ENCODE data around the gene STX12.

The STX12 gene

DNA sequence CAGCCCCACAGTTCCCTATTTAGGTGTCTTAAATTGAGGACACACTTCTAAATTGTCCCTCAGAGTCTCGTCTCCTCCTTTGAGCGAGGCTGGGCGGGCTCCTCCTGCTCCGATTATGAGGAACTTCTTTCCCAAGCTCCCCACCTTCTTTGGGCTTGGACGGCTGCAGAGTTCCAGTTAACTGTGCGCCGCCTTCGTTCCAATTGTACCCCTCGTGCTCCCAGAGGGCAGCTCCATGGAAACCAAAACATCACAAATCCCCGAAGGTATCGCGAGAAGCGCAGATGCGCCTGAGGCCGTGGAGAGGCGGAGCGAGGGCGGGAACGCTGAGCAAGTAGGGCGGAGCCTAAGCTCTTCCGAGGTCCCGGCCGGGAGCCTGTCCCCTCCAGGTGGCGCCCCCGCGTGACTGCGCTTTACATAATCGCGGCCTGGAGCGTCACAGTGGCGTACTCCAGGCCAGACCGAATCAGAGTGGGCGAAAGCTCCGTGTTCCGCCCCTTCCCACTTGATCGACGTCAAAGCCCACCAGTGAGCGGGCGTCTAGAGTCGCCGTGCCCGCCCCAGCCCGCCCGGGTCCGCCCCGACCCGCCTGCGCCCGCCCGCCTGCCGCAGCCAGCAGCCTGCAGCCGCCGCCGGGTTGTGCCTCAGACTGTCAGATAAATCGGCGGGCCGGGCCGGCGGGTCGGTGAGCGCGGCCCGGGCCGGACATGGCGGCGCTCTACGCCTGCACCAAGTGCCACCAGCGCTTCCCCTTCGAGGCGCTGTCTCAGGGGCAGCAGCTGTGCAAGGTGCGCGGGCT lies 47.4 kb upstream of the STX12 start, which contains the start of gene FAM76A (continued):
- TF ChIP-seq, protein P1, sequence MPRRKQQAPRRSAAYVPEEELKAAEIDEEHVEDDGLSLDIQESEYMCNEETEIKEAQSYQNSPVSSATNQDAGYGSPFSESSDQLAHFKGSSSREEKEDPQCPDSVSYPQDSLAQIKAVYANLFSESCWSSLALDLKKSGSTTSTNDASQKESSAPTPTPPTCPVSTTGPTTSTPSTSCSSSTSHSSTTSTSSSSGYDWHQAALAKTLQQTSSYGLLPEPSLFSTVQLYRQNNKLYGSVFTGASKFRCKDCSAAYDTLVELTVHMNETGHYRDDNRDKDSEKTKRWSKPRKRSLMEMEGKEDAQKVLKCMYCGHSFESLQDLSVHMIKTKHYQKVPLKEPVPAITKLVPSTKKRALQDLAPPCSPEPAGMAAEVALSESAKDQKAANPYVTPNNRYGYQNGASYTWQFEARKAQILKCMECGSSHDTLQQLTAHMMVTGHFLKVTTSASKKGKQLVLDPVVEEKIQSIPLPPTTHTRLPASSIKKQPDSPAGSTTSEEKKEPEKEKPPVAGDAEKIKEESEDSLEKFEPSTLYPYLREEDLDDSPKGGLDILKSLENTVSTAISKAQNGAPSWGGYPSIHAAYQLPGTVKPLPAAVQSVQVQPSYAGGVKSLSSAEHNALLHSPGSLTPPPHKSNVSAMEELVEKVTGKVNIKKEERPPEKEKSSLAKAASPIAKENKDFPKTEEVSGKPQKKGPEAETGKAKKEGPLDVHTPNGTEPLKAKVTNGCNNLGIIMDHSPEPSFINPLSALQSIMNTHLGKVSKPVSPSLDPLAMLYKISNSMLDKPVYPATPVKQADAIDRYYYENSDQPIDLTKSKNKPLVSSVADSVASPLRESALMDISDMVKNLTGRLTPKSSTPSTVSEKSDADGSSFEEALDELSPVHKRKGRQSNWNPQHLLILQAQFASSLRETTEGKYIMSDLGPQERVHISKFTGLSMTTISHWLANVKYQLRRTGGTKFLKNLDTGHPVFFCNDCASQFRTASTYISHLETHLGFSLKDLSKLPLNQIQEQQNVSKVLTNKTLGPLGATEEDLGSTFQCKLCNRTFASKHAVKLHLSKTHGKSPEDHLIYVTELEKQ (tag by site-specific recombination; IDR thresholded peaks at IDR 0.05; ENCODE audit: borderline replicate concordance), result no peak
- TF ChIP-seq ZEB2 (tag by site-specific recombination; IDR thresholded peaks at IDR 0.05) (peak; percentile 46), TRIM28 (IDR thresholded peaks at IDR 0.05; ENCODE audit: borderline replicate concordance, low read length) (no peak), ZNF501 (tag by site-specific recombination; IDR thresholded peaks at IDR 0.05) (peak; percentile 45; the same call in 1 of the 2 replicates), ZNF549 (tag by site-specific recombination; IDR thresholded peaks at IDR 0.05) (peak; percentile 99), EGR2 (tag by site-specific recombination; IDR thresholded peaks at IDR 0.05; ENCODE audit: low read depth) (0 out of 2 replicates have a peak, but pooled peaks have one; percentile 28), IKZF3 (tag by site-specific recombination; IDR thresholded peaks at IDR 0.05) (peak; percentile 21; the same call in 1 of the 2 replicates), ZBTB21 (tag by site-specific recombination; IDR thresholded peaks at IDR 0.05) (peak; percentile 94), ZNF660 (tag by site-specific recombination; IDR thresholded peaks at IDR 0.05) (no peak; the same call in 1 of the 2 replicates), ZNF324 (tag by site-specific recombination; IDR thresholded peaks at IDR 0.05) (peak; percentile 74; the same call in 1 of the 2 replicates), ZNF791 (tag by site-specific recombination; IDR thresholded peaks at IDR 0.05) (no peak), ZFHX2 (tag by site-specific recombination; conservative IDR thresholded peaks at IDR 0.05) (peak; percentile 73), KLF9 (tag by site-specific recombination; IDR thresholded peaks at IDR 0.05; ENCODE audit: low read depth) (no peak), ZNF174 (tag by site-specific recombination; IDR thresholded peaks at IDR 0.05) (no peak)
- TF ChIP-seq, protein P2, sequence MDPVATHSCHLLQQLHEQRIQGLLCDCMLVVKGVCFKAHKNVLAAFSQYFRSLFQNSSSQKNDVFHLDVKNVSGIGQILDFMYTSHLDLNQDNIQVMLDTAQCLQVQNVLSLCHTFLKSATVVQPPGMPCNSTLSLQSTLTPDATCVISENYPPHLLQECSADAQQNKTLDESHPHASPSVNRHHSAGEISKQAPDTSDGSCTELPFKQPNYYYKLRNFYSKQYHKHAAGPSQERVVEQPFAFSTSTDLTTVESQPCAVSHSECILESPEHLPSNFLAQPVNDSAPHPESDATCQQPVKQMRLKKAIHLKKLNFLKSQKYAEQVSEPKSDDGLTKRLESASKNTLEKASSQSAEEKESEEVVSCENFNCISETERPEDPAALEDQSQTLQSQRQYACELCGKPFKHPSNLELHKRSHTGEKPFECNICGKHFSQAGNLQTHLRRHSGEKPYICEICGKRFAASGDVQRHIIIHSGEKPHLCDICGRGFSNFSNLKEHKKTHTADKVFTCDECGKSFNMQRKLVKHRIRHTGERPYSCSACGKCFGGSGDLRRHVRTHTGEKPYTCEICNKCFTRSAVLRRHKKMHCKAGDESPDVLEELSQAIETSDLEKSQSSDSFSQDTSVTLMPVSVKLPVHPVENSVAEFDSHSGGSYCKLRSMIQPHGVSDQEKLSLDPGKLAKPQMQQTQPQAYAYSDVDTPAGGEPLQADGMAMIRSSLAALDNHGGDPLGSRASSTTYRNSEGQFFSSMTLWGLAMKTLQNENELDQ (tag by site-specific recombination; IDR thresholded peaks at IDR 0.05; ENCODE audit: low read depth), result no peak
- TF ChIP-seq, protein P3, sequence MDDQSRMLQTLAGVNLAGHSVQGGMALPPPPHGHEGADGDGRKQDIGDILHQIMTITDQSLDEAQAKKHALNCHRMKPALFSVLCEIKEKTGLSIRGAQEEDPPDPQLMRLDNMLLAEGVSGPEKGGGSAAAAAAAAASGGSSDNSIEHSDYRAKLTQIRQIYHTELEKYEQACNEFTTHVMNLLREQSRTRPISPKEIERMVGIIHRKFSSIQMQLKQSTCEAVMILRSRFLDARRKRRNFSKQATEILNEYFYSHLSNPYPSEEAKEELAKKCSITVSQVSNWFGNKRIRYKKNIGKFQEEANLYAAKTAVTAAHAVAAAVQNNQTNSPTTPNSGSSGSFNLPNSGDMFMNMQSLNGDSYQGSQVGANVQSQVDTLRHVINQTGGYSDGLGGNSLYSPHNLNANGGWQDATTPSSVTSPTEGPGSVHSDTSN (CRISPR knock-in tag; IDR thresholded peaks at IDR 0.05), result peak; percentile 97
- TF ChIP-seq, protein P4, sequence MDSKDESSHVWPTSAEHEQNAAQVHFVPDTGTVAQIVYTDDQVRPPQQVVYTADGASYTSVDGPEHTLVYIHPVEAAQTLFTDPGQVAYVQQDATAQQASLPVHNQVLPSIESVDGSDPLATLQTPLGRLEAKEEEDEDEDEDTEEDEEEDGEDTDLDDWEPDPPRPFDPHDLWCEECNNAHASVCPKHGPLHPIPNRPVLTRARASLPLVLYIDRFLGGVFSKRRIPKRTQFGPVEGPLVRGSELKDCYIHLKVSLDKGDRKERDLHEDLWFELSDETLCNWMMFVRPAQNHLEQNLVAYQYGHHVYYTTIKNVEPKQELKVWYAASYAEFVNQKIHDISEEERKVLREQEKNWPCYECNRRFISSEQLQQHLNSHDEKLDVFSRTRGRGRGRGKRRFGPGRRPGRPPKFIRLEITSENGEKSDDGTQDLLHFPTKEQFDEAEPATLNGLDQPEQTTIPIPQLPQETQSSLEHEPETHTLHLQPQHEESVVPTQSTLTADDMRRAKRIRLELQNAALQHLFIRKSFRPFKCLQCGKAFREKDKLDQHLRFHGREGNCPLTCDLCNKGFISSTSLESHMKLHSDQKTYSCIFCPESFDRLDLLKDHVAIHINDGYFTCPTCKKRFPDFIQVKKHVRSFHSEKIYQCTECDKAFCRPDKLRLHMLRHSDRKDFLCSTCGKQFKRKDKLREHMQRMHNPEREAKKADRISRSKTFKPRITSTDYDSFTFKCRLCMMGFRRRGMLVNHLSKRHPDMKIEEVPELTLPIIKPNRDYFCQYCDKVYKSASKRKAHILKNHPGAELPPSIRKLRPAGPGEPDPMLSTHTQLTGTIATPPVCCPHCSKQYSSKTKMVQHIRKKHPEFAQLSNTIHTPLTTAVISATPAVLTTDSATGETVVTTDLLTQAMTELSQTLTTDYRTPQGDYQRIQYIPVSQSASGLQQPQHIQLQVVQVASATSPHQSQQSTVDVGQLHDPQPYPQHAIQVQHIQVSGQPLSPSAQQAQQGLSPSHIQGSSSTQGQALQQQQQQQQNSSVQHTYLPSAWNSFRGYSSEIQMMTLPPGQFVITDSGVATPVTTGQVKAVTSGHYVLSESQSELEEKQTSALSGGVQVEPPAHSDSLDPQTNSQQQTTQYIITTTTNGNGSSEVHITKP (tag by site-specific recombination; IDR thresholded peaks at IDR 0.05), result 0 out of 2 replicates have a peak, but pooled peaks have one; percentile 7
- TF ChIP-seq, protein P5, sequence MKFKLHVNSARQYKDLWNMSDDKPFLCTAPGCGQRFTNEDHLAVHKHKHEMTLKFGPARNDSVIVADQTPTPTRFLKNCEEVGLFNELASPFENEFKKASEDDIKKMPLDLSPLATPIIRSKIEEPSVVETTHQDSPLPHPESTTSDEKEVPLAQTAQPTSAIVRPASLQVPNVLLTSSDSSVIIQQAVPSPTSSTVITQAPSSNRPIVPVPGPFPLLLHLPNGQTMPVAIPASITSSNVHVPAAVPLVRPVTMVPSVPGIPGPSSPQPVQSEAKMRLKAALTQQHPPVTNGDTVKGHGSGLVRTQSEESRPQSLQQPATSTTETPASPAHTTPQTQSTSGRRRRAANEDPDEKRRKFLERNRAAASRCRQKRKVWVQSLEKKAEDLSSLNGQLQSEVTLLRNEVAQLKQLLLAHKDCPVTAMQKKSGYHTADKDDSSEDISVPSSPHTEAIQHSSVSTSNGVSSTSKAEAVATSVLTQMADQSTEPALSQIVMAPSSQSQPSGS (tag by site-specific recombination; IDR thresholded peaks at IDR 0.05; ENCODE audit: low read depth), result no peak
- TF ChIP-seq, protein P6, sequence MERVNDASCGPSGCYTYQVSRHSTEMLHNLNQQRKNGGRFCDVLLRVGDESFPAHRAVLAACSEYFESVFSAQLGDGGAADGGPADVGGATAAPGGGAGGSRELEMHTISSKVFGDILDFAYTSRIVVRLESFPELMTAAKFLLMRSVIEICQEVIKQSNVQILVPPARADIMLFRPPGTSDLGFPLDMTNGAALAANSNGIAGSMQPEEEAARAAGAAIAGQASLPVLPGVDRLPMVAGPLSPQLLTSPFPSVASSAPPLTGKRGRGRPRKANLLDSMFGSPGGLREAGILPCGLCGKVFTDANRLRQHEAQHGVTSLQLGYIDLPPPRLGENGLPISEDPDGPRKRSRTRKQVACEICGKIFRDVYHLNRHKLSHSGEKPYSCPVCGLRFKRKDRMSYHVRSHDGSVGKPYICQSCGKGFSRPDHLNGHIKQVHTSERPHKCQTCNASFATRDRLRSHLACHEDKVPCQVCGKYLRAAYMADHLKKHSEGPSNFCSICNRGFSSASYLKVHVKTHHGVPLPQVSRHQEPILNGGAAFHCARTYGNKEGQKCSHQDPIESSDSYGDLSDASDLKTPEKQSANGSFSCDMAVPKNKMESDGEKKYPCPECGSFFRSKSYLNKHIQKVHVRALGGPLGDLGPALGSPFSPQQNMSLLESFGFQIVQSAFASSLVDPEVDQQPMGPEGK (tag by site-specific recombination; IDR thresholded peaks at IDR 0.05), result peak; percentile 96
- TF ChIP-seq, protein P7, sequence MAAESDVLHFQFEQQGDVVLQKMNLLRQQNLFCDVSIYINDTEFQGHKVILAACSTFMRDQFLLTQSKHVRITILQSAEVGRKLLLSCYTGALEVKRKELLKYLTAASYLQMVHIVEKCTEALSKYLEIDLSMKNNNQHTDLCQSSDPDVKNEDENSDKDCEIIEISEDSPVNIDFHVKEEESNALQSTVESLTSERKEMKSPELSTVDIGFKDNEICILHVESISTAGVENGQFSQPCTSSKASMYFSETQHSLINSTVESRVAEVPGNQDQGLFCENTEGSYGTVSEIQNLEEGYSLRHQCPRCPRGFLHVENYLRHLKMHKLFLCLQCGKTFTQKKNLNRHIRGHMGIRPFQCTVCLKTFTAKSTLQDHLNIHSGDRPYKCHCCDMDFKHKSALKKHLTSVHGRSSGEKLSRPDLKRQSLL (tag by site-specific recombination; IDR thresholded peaks at IDR 0.05), result peak; percentile 49
- TF ChIP-seq, protein P8, sequence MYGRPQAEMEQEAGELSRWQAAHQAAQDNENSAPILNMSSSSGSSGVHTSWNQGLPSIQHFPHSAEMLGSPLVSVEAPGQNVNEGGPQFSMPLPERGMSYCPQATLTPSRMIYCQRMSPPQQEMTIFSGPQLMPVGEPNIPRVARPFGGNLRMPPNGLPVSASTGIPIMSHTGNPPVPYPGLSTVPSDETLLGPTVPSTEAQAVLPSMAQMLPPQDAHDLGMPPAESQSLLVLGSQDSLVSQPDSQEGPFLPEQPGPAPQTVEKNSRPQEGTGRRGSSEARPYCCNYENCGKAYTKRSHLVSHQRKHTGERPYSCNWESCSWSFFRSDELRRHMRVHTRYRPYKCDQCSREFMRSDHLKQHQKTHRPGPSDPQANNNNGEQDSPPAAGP (tag by site-specific recombination; IDR thresholded peaks at IDR 0.05), result no peak; the same call in 1 of the 2 replicates

Data from HEK293 (cell line).